ENCODE results near the gene DHRS7C.

Gene DHRS7C

GRCh38 chr17:9810100-9810949, 18.9 kb upstream of the DHRS7C start:
- DNase-seq: peak; percentile 77

- DNase-seq: no peak
Measured at GRCh38 chr17:9809409-9809808, 18.0 kb upstream of the DHRS7C start.

- no peak for DNase-seq
Measured at GRCh38 chr17:9806699-9807098, 15.3 kb upstream of the DHRS7C start.

- no peak for DNase-seq
Measured at GRCh38 chr17:9805769-9806168, 14.4 kb upstream of the DHRS7C start.

- DNase-seq: peak; percentile 39
Measured at GRCh38 chr17:9802697-9803096, 11.3 kb upstream of the DHRS7C start.

- DNase-seq: peak; percentile 96
Measured at GRCh38 chr17:9802294-9802693, 10.9 kb upstream of the DHRS7C start.

GRCh38 chr17:9801505-9801904, 10.1 kb upstream of the DHRS7C start:
- DNase-seq: no peak

- DNase-seq: peak; percentile 22
Measured at GRCh38 chr17:9798724-9799123, 7.3 kb upstream of the DHRS7C start.

GRCh38 chr17:9798008-9798407, 6.6 kb upstream of the DHRS7C start:
- DNase-seq: no peak

- DNase-seq: no peak
Measured at GRCh38 chr17:9792181-9792840, 919 bp upstream of the DHRS7C start.

GRCh38 chr17:9790316-9790715, 1.1 kb downstream of the DHRS7C start:
- DNase-seq: no peak

GRCh38 chr17:9788601-9789000, 2.8 kb downstream of the DHRS7C start:
- DNase-seq: no peak

GRCh38 chr17:9784544-9784943, 6.8 kb downstream of the DHRS7C start:
- no peak for DNase-seq

GRCh38 chr17:9783465-9783864, 7.9 kb downstream of the DHRS7C start:
- DNase-seq: peak; percentile 35

GRCh38 chr17:9783050-9783449, 8.3 kb downstream of the DHRS7C start:
- DNase-seq: no peak

GRCh38 chr17:9780552-9780951, 10.8 kb downstream of the DHRS7C start:
- DNase-seq: no peak

GRCh38 chr17:9776911-9777310, 14.5 kb downstream of the DHRS7C start:
- DNase-seq: no peak

GRCh38 chr17:9772658-9773057, 18.7 kb downstream of the DHRS7C start:
- DNase-seq: no peak

- DNase-seq: no peak
Measured at GRCh38 chr17:9771465-9771864, 19.9 kb downstream of the DHRS7C start.

GRCh38 chr17:9769036-9769695, 22.2 kb downstream of the DHRS7C start:
- DNase-seq: no peak

GRCh38 chr17:9768381-9768934, 22.9 kb downstream of the DHRS7C start:
- no peak for DNase-seq

- no peak for DNase-seq
Measured at GRCh38 chr17:9767432-9767991, 23.9 kb downstream of the DHRS7C start.

- no peak for DNase-seq
Measured at GRCh38 chr17:9766970-9767369, 24.4 kb downstream of the DHRS7C start.
